Panc1 (cell line): Measurements from ENCODE around the gene STXBP1.

Experiments
- POLR2AphosphoS5 ChIP-seq: IDR thresholded peaks from 2 replicates; pipeline ENCODE4 v1.6.1; 2012; ENCODE audit warnings: mild to moderate bottlenecking, low read depth, low read length, moderate library complexity
- SIN3A ChIP-seq: IDR thresholded peaks from 2 replicates; pipeline ENCODE4 v1.6.1; 2012; ENCODE audit warnings: low read depth, mild to moderate bottlenecking, low read length, moderate library complexity, borderline replicate concordance; ENCODE audit not compliant: insufficient read depth
- TCF7L2 ChIP-seq: IDR thresholded peaks from 2 replicates; pipeline ENCODE4 v1.6.1; 2011; ENCODE audit warnings: mild to moderate bottlenecking, low read depth, low read length, inconsistent platforms
- TF ChIP-seq, protein P1 (sequence below): fragments of 450-650 bp; IDR thresholded peaks from 2 replicates; pipeline ENCODE4 v1.5.1; 2017; ENCODE audit warnings: mild to moderate bottlenecking
- TF ChIP-seq, protein P2 (sequence below), 2 experiments: IDR thresholded peaks; 2 replicates each; pipeline ENCODE4 v1.6.1; 2011 to 2012; ENCODE audit warnings: low read depth in 2 of 2, control low read depth in 1 of 2, low read length in 1 of 2, mild to moderate bottlenecking in 1 of 2, moderate library complexity in 1 of 2; ENCODE audit not compliant: insufficient read depth in 1 of 2

DNA sequence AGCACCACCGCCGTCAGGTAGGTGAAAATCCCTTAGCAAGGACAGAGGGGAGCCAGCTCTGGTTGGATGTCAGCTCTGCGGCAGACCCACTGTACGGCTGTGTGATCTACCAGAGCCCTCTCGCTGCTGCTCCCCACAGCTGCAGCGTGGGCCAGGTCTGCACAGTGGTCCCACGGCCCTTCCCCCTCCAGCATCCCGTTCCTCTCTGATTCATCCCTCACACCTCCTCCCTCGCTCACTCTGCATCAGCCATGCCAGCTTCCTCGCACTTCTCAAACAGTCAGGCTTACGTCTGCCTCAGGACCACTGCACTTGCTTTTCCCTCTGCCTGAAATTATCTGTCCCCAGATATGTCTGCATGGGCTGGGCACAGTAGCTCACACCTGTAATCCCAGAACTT is 68.1 kb downstream of the STXBP1 start:
- TF ChIP-seq, protein P1, sequence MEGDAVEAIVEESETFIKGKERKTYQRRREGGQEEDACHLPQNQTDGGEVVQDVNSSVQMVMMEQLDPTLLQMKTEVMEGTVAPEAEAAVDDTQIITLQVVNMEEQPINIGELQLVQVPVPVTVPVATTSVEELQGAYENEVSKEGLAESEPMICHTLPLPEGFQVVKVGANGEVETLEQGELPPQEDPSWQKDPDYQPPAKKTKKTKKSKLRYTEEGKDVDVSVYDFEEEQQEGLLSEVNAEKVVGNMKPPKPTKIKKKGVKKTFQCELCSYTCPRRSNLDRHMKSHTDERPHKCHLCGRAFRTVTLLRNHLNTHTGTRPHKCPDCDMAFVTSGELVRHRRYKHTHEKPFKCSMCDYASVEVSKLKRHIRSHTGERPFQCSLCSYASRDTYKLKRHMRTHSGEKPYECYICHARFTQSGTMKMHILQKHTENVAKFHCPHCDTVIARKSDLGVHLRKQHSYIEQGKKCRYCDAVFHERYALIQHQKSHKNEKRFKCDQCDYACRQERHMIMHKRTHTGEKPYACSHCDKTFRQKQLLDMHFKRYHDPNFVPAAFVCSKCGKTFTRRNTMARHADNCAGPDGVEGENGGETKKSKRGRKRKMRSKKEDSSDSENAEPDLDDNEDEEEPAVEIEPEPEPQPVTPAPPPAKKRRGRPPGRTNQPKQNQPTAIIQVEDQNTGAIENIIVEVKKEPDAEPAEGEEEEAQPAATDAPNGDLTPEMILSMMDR: no peak
- TF ChIP-seq, protein P2, sequence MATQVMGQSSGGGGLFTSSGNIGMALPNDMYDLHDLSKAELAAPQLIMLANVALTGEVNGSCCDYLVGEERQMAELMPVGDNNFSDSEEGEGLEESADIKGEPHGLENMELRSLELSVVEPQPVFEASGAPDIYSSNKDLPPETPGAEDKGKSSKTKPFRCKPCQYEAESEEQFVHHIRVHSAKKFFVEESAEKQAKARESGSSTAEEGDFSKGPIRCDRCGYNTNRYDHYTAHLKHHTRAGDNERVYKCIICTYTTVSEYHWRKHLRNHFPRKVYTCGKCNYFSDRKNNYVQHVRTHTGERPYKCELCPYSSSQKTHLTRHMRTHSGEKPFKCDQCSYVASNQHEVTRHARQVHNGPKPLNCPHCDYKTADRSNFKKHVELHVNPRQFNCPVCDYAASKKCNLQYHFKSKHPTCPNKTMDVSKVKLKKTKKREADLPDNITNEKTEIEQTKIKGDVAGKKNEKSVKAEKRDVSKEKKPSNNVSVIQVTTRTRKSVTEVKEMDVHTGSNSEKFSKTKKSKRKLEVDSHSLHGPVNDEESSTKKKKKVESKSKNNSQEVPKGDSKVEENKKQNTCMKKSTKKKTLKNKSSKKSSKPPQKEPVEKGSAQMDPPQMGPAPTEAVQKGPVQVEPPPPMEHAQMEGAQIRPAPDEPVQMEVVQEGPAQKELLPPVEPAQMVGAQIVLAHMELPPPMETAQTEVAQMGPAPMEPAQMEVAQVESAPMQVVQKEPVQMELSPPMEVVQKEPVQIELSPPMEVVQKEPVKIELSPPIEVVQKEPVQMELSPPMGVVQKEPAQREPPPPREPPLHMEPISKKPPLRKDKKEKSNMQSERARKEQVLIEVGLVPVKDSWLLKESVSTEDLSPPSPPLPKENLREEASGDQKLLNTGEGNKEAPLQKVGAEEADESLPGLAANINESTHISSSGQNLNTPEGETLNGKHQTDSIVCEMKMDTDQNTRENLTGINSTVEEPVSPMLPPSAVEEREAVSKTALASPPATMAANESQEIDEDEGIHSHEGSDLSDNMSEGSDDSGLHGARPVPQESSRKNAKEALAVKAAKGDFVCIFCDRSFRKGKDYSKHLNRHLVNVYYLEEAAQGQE (IDR thresholded peaks at IDR 0.05; ENCODE audit: insufficient read depth in 1 of 2, low read depth in 2 of 2, low read length in 1 of 2): no peak
- TF ChIP-seq TCF7L2: no peak
- no peak for TF ChIP-seq POLR2AphosphoS5
- no peak for TF ChIP-seq SIN3A
